PFSK-1 (cell line): ENCODE results near the gene ARAP1.

Experiments used
- FOXP2 ChIP-seq: optimal IDR thresholded peaks from 2 replicates; pipeline ENCODE3; 2011; ENCODE audit warnings: borderline replicate concordance, control low read depth, inconsistent platforms; ENCODE audit not compliant: insufficient read depth; ENCODE audit errors: extremely low read length, extremely low read depth
- POLR2AphosphoS5 ChIP-seq: IDR thresholded peaks from 2 replicates; pipeline ENCODE4 v1.6.1; 2012; ENCODE audit warnings: low read depth, mild to moderate bottlenecking, control low read depth, low read length, moderate library complexity
- SIN3A ChIP-seq: IDR thresholded peaks from 2 replicates; pipeline ENCODE4 v1.6.1; 2012; ENCODE audit warnings: mild to moderate bottlenecking, low read length, moderate library complexity, borderline replicate concordance; ENCODE audit not compliant: insufficient read depth
- TAF1 ChIP-seq: IDR thresholded peaks from 2 replicates; pipeline ENCODE4 v1.6.1; 2012; ENCODE audit warnings: low read length, control low read depth, borderline replicate concordance; ENCODE audit not compliant: insufficient read depth
- TF ChIP-seq, protein P1 (sequence below), 2 experiments: IDR thresholded peaks; 2 replicates each; pipeline versions ENCODE4 v1.6.1 to v1.8.0; 2011 to 2012; ENCODE audit warnings: low read depth in 2 of 2, low read length in 2 of 2, control low read depth in 1 of 2, inconsistent platforms in 1 of 2, mild to moderate bottlenecking in 1 of 2, moderate library complexity in 1 of 2; ENCODE audit not compliant: insufficient read depth in 1 of 2

ARAP1 gene

DNA sequence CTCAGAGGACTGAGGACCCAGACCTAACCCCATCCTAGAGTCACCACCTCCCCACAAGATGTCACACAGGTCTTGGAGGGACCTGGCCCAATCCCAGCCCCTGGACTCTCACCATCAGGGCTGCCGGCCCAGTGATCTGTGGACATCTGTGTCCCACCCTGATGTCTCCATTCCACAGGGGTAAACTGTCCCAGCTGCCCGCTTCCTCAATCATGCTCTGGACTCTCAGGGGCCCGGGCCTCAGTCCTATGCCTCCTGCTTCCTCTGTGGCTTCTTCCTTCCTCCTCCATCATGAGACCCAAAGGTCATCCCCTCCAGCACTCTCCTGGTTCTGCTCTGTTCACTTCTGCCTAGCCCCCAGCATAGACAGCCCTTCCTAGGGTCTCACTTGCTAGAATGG lies 32.2 kb downstream of the ARAP1 start:
- TF ChIP-seq POLR2AphosphoS5: no peak
- no peak for TF ChIP-seq TAF1
- no peak for TF ChIP-seq SIN3A
- TF ChIP-seq, protein P1, sequence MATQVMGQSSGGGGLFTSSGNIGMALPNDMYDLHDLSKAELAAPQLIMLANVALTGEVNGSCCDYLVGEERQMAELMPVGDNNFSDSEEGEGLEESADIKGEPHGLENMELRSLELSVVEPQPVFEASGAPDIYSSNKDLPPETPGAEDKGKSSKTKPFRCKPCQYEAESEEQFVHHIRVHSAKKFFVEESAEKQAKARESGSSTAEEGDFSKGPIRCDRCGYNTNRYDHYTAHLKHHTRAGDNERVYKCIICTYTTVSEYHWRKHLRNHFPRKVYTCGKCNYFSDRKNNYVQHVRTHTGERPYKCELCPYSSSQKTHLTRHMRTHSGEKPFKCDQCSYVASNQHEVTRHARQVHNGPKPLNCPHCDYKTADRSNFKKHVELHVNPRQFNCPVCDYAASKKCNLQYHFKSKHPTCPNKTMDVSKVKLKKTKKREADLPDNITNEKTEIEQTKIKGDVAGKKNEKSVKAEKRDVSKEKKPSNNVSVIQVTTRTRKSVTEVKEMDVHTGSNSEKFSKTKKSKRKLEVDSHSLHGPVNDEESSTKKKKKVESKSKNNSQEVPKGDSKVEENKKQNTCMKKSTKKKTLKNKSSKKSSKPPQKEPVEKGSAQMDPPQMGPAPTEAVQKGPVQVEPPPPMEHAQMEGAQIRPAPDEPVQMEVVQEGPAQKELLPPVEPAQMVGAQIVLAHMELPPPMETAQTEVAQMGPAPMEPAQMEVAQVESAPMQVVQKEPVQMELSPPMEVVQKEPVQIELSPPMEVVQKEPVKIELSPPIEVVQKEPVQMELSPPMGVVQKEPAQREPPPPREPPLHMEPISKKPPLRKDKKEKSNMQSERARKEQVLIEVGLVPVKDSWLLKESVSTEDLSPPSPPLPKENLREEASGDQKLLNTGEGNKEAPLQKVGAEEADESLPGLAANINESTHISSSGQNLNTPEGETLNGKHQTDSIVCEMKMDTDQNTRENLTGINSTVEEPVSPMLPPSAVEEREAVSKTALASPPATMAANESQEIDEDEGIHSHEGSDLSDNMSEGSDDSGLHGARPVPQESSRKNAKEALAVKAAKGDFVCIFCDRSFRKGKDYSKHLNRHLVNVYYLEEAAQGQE (IDR thresholded peaks at IDR 0.05; ENCODE audit: insufficient read depth in 1 of 2, low read depth in 2 of 2, low read length in 2 of 2): no peak
- TF ChIP-seq FOXP2: no peak

DNA sequence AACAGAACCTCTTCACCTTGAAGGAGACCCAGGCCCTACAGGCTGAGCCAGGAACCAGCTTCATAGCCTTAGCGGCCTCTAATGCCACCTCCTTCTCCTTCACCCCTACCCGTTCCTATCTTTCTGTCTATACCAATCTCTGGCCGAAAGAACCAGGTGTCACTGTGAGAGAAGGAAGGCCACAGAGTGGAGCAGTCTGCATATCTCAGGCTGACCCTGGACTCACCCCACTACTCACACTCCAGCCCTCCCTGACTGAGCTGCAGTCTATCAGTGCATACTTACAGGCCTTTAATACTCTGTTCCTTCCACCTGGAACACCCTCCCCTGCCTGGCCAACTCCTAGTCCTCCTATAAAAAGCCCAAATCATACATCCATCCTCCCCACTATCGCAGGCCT lies 32.7 kb downstream of the ARAP1 start:
- TF ChIP-seq, protein P1 (IDR thresholded peaks at IDR 0.05; ENCODE audit: insufficient read depth in 1 of 2, low read depth in 2 of 2, low read length in 2 of 2): no peak
- no peak for TF ChIP-seq FOXP2
- no peak for TF ChIP-seq SIN3A

DNA sequence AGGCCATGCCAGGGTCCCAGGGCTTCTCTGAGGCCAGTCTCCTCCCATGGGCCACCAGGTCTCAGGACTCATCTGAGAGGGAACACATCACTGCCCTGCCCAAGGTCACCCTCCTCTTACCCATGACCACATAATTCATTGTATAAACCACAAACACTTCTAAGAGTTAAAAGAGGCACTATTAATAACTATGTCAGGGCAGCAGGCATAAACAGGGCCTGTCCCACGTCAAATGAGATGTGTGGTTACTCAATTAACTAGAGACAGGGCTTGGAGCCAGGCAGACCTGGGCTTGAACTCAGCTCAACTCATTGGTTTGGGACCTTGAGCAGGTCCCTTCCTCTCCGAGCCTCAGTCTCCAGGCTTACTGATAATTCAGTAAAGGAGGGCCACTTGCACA lies 33.1 kb downstream of the ARAP1 start:
- TF ChIP-seq SIN3A: no peak

DNA sequence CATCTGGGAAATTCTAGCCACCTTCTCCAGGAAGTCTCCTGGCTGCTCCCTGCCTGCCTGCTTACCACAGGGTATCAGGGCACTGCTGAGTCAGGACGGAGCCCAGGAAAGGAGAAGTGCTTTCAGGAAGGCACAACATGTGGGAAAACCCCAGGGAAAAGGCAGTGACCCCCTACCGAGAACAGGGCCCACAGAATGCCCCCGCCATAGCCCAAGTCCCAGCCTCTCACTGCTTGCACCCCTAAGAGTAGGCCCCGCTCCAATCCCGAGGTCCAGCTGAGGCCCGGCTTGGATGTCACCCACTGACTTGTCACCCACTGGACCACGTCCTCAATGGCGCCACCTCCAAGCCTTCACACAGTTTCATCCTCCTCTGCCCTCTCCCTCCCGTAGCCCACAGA lies 34.1 kb downstream of the ARAP1 start:
- no peak for TF ChIP-seq TAF1
- no peak for TF ChIP-seq POLR2AphosphoS5
- no peak for TF ChIP-seq SIN3A
- TF ChIP-seq, protein P1 (IDR thresholded peaks at IDR 0.05; ENCODE audit: insufficient read depth in 1 of 2, low read depth in 2 of 2, low read length in 2 of 2): no peak
- no peak for TF ChIP-seq FOXP2

DNA sequence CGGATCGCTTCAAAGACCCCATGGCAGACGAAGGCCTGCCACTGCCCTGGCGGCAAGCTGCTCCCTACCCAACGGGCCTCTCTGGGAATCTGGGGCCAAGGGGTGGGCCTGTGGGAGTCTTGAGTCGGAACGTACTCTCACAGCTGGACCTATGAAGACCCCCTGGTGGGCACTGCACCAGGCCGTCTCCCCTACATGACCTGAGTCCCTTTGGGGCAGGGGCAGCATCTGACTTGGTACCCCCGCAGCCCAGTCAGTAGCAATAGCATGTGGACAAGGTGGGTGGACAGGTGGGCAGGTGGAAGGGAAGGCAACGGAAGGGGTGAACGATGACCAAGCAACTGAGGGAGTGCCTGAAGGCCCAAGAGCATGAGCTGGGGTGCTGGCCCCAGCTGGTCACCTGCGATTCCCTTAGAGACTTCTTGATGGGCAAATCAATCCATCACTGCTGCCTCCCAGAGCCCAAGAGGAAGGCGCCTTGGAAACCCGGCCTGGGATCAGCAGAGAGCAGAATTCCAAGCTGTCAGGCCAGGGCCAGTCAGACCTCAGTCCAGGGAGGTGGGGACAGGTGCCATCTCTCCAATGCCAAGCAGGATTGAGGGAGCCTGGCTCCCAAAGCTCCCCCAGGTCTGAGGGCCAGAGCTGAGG lies 35.3 kb downstream of the ARAP1 start:
- TF ChIP-seq, protein P1 (IDR thresholded peaks at IDR 0.05; ENCODE audit: insufficient read depth in 1 of 2, low read depth in 2 of 2, low read length in 2 of 2): no peak
- no peak for TF ChIP-seq FOXP2
- TF ChIP-seq POLR2AphosphoS5: no peak
- TF ChIP-seq TAF1: no peak
- no peak for TF ChIP-seq SIN3A
